Neuron (in vitro differentiated cells): Measurements from ENCODE around the gene JRKL.
A peak's percentile ranks its signal among the peaks of the same experiment; 100 is the strongest.
"Not testable (repeated sequence)": the region's sequence is repeated elsewhere in the genome, so short reads cannot be mapped to it uniquely, and the experiment has no call there.

ENCODE experiments used
- H2AFZ ChIP-seq: one replicate; pipeline ENCODE4 v1.6.1; 2013; ENCODE audit warnings: low read depth, mild to moderate bottlenecking, inconsistent platforms, low read length, moderate library complexity
- H3K27me3 ChIP-seq: one replicate; pipeline ENCODE4 v1.6.1; 2013; ENCODE audit warnings: low read length; ENCODE audit not compliant: insufficient read depth
- H3K36me3 ChIP-seq: one replicate; pipeline ENCODE4 v1.6.1; 2013; ENCODE audit warnings: low read length; ENCODE audit not compliant: insufficient read depth
- H3K4me1 ChIP-seq: one replicate; pipeline ENCODE4 v1.6.1; 2013; ENCODE audit warnings: low read length; ENCODE audit not compliant: insufficient read depth
- H3K4me3 ChIP-seq: 2 replicates; pipeline ENCODE4 v1.5.1; 2013; ENCODE audit warnings: mild to moderate bottlenecking, low read length, moderate library complexity
- H3K9me3 ChIP-seq: one replicate; pipeline ENCODE4 v1.6.1; 2013; ENCODE audit warnings: low read length

The JRKL gene

DNA sequence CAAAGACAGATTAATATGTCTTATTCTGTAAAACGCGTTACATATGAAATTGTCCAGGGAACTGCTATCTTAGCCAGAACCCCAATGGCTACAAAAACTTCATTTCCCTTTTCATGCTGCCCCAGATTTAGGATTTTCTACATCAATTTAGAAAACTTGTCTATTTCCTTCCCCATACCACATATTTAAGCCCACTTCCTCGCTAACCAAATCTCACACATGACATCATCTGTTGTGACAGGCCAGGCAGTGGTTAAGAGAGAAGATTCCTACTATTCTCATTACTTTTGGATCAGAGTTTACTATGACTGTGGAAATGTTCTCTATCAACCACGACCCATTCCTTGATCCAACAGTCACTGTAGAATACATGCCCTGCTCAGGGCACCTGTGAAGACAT, 16.0 kb upstream of the JRKL start:
- H3K4me1 ChIP-seq: no peaks in the 10 kb centered on the region
- peaks cover 41% of the 10 kb centered on the region for H3K36me3 ChIP-seq
- H3K4me3 ChIP-seq: no peak overlapping the region
- H3K9me3 ChIP-seq: peaks cover 14% of the 10 kb centered on the region
- H2AFZ ChIP-seq: no peak overlapping the region
- H3K27me3 ChIP-seq: no peaks in the 10 kb centered on the region

DNA sequence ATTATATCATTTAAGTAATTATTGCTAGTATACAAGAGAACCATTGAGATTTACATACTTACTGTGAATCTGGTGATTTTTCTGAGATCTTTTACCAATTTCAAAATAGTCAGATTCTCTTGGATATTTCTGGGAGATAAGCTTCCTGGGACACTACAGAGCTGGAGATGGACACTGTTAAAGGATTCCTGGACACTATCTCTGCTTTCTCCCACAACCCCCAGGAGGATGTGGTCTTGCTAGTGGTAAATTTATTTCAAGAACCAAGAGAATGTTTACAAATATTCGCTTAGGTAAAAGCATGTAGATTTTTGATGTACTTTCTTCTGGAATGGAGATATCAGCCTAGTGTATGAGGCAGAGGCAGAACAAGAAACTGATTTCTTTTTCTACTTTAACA, 13.0 kb upstream of the JRKL start:
- Histone ChIP-seq H2AFZ (no peak overlapping the region), H3K9me3 (peaks cover 7% of the 10 kb centered on the region), H3K36me3 (peaks cover 39% of the 10 kb centered on the region), H3K27me3 (no peaks in the 10 kb centered on the region), H3K4me1 (no peaks in the 10 kb centered on the region), H3K4me3 (no peak overlapping the region)

DNA sequence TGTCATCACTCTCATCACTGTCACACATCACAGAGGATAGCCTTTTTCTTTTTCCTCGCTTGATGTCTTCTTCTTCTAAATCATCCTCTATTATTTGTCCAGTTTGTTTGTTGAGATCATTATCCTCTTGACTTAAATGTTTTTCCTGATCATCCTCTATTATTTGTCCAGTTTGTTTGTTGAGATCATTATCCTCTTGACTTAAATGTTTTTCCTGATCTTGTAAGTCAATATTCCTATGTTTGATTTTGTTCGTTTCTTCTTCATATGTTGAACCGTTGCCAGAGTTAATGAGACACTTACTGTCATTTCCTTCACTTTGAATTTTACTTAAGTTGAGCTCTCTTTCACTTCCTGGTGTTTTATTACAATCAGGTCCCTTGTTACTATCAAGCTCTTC, 5.7 kb upstream of the JRKL start:
- Histone ChIP-seq H3K4me3 (no peak overlapping the region), H3K4me1 (peaks cover 17% of the 10 kb centered on the region), H2AFZ (no peak overlapping the region), H3K9me3 (no peaks in the 10 kb centered on the region), H3K36me3 (peaks cover 60% of the 10 kb centered on the region), H3K27me3 (no peaks in the 10 kb centered on the region)

DNA sequence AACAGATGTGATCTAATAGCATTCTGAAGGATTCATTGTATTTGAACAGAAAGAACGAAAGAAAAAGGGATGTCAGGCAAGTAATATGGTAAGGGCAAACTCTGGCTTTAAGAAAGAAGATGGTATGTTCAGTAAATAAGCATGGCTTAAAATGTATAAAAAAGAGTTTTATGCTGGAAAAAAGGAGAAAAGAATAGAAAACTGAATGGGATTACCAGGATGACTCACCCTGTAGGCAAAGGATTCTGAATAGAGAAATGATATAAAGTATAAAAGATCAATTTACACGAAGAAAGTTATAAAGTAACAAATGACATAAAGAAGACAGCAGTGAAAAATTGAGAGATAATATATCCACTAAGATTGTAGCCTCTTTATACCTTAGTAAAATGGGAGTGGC, 4.6 kb upstream of the JRKL start:
- Histone ChIP-seq H3K9me3 (no peaks in the 10 kb centered on the region), H3K27me3 (no peaks in the 10 kb centered on the region), H3K4me1 (peaks cover 18% of the 10 kb centered on the region), H3K36me3 (peaks cover 52% of the 10 kb centered on the region), H3K4me3 (no peak overlapping the region), H2AFZ (no peak overlapping the region)

DNA sequence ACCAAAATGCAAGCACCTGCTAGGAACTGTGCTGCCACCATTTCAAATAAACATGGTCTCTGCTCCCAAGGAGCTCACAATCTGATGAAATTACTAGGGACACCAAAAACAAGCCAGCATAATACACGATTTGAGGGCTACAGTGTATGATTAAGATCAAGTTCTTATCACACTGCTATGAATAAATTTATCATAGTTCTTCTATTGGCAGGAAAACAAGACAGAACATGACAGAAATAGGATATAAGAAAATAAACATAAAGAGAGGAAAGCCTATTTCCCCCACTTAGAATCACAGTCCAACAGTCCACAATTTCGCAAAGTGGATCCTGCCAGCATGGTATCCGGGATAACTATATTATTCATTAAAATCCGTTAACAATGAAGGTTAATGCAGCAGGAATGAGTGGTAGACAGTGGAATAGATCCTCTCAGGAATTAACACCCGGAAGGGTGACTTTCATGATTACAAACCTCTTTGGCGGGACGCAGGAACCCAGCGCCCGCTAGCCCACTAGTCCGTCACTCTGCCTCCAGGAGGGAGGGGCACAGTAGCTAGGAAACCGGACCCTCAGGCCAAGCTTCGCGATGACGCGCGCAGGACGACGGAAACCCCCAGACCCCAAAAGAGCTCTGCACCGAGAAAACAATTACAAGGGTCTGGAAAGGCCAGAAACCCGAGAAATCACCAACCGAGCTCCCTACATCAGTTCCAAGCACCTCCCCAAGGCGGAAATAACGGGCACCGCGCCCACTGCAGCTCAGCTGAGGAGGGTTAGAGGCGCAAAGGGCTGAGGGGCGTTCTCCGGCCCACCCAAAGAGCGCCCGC, 708 bp upstream of the JRKL start:
- Histone ChIP-seq H2AFZ (peak overlapping the region; percentile 99), H3K4me1 (peaks cover 30% of the 10 kb centered on the region), H3K4me3 (peak overlapping the region; percentile 78), H3K9me3 (no peaks in the 10 kb centered on the region), H3K27me3 (no peaks in the 10 kb centered on the region), H3K36me3 (peaks cover 21% of the 10 kb centered on the region)

DNA sequence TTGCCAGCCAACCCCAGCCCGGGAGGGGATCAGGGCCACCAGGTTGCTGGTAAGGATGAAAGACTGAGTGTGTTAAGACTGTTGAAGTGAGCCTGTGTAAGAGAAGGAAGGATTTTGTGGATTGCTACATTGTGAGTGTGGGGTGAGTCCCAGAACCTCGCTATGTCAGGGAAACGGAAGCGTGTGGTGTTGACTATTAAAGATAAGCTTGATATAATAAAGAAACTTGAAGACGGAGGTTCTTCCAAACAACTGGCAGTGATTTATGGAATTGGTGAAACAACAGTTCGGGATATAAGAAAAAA, 627 bp downstream of the JRKL start:
- no peaks in the 10 kb centered on the region for H3K27me3 ChIP-seq
- peaks cover 30% of the 10 kb centered on the region for H3K4me1 ChIP-seq
- H3K36me3 ChIP-seq: peaks cover 10% of the 10 kb centered on the region
- H3K9me3 ChIP-seq: no peaks in the 10 kb centered on the region
- peak overlapping the region; percentile 78 for H3K4me3 ChIP-seq
- H2AFZ ChIP-seq: peak overlapping the region; percentile 99

DNA sequence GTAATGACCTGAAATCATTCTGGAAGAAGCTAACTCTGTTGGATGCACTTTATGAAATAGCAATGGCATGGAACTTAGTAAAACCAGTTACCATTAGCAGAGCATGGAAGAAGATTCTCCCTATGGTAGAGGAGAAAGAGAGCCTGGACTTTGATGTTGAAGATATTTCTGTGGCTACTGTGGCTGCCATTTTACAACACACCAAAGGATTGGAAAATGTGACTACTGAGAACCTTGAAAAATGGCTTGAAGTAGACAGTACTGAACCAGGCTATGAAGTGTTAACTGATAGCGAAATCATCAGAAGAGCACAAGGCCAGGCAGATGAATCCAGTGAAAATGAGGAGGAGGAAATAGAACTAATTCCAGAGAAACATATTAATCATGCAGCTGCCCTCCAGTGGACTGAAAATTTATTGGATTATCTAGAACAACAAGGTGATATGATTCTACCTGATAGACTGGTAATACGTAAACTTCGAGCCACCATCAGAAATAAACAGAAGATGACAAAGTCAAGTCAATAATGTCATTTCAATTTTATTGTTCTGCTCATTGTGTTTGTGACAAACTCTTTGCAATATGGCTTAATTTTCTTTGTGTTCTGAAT, 2.0 kb downstream of the JRKL start:
- H3K36me3 ChIP-seq: peaks cover 3% of the 10 kb centered on the region
- H3K9me3 ChIP-seq: no peaks in the 10 kb centered on the region
- no peak overlapping the region for H2AFZ ChIP-seq
- peaks cover 30% of the 10 kb centered on the region for H3K4me1 ChIP-seq
- H3K27me3 ChIP-seq: no peaks in the 10 kb centered on the region
- H3K4me3 ChIP-seq: no peak overlapping the region

DNA sequence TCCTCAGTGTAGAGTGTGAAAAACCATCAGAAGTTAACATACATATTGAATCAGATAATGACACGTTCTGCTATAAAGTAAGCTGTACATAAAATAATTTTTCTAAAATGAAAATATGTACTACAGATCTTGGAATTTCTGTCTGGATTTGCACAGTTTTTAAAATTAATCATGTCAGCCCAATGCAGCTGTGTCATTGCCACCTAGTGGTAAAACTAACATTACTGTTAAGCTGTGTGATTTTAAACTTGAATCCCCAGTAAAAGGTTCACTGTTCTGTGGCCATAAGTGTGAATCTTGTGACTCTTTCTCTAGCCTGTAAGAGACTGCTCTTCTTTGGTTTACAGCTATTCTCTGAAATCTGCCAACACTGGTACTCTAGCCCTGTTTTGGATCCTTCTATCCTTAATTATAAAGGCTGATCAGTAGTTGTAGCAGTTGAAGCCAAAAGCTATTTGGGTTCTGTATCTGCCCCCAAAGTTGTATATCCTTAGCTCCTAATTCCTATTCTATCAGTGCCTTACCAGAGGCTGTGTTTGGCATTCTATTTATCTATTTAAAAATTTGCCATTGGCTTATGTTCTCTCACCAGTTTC, 4.0 kb downstream of the JRKL start:
- Histone ChIP-seq H2AFZ (no peak overlapping the region), H3K4me3 (no peak overlapping the region), H3K9me3 (no peaks in the 10 kb centered on the region), H3K27me3 (no peaks in the 10 kb centered on the region), H3K36me3 (no peaks in the 10 kb centered on the region), H3K4me1 (peaks cover 14% of the 10 kb centered on the region)

DNA sequence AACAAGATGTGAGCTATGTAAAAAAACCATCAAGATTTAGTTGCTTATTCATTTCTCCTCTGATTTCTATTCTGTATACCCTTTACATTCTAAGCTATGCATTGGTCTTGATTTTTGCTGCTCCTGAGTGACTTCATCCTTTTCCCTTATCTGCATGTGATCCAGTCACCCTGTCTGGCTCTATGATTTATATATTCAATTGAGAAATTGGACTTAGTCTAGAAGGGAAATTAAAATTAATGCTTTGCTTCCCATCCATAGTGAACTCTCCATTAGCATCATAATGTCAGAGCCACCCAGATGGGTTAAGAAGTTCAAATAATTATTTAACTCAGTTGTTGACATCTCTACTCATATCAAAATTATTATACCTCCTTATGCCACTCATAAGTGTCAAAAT, 5.0 kb downstream of the JRKL start:
- H3K9me3 ChIP-seq: no peaks in the 10 kb centered on the region
- no peaks in the 10 kb centered on the region for H3K27me3 ChIP-seq
- H3K4me3 ChIP-seq: no peak overlapping the region
- no peak overlapping the region for H2AFZ ChIP-seq
- H3K36me3 ChIP-seq: no peaks in the 10 kb centered on the region
- peaks cover 13% of the 10 kb centered on the region for H3K4me1 ChIP-seq

DNA sequence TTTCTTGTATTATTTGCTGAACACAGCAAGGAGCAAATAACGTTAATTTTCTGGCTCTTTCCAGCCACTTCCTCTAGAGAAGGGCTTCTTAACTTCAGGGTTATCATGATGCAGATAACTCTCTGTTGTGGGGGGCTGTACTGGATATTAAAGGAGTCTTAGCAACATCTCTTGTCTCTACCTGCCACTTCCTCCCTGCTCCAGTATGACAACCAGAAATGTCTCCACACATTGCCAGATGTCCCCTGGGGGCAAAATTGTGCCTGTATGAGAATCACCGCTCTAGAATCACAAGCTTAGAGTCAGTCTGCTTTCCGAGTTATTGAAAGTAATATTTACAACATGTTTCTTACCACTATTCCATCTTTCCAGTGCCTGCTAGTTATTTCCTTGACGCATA, 6.8 kb downstream of the JRKL start:
- H3K9me3 ChIP-seq: no peaks in the 10 kb centered on the region
- H3K27me3 ChIP-seq: no peaks in the 10 kb centered on the region
- H3K4me1 ChIP-seq: peaks cover under 1% of the 10 kb centered on the region
- H2AFZ ChIP-seq: no peak overlapping the region
- H3K36me3 ChIP-seq: no peaks in the 10 kb centered on the region
- no peak overlapping the region for H3K4me3 ChIP-seq

DNA sequence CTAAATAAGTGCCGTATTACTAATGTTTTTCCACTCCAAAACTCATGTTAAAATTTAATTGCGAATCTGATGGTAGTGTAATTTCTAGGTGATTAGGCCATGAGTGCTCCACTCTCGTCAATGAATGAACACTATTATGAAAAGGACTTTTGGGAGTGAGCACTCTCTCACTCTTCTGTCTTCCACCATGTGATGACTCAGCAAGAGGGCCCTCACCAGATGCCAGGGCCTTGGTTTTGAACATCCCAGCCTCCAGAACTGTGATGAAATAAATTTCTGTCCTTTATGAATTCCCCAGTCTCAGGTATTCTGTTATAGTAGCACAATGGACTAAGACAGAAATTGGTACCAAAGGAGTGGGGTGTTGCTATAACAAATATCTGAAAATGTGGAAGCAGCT, 8.1 kb downstream of the JRKL start:
- Histone ChIP-seq H3K36me3 (no peaks in the 10 kb centered on the region), H3K4me3 (no peak overlapping the region), H3K27me3 (no peaks in the 10 kb centered on the region), H2AFZ (no peak overlapping the region), H3K9me3 (no peaks in the 10 kb centered on the region), H3K4me1 (no peaks in the 10 kb centered on the region)

DNA sequence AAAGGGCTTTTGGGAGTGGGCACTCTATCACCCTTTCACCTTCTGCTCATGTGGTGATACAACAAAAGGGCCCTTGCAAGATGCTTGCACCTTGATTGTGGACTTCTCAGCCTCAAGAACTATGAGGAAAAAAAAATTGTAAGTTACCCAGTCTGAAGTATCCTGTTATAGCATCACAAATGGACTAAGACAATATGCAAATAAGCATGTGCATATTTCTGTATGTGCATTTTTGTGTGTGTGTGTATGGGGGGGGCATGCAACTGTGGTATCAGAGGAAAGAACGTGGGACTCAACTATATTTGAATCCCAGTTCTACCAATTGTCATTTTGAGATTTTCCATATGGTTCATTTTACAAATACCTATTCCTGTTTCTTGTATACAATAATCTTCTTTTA, 10.9 kb downstream of the JRKL start:
- Histone ChIP-seq H3K9me3 (no peaks in the 10 kb centered on the region), H2AFZ (no peak overlapping the region), H3K36me3 (no peaks in the 10 kb centered on the region), H3K4me1 (no peaks in the 10 kb centered on the region), H3K27me3 (no peaks in the 10 kb centered on the region), H3K4me3 (no peak overlapping the region)

DNA sequence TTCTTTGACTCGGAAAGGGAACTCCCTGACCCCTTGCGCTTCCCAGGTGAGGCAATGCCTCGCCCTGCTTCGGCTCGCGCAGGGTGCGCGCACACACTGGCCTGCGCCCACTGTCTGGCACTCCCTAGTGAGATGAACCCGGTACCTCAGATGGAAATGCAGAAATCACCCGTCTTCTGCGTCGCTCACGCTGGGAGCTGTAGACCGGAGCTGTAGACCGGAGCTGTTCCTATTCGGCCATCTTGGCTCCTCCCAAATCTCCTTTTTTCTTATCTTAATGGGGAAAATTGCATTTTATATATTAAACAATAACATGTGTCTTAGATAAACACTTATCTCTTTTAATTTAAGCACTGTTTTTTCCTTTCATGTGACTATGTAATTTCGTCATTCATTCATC, 21.6 kb downstream of the JRKL start:
- H3K4me1 ChIP-seq, H3K9me3 ChIP-seq, H3K36me3 ChIP-seq, H3K27me3 ChIP-seq: not testable (repeated sequence)
- peak overlapping the region; percentile 42 for H3K4me3 ChIP-seq
- peak overlapping the region; percentile 36 for H2AFZ ChIP-seq
